HG02759 (cell line): ENCODE data around the gene ATOH8.
A peak's percentile ranks its signal among the peaks of the same experiment; 100 is the strongest.
"Not testable (repeated sequence)": the region's sequence is repeated elsewhere in the genome, so short reads cannot be mapped to it uniquely, and the experiment has no call there.

Source experiments
- ATAC-seq: cut with Tn5 transposase; IDR thresholded peaks from one replicate; pipeline ENCODE4 v1.9.1; 2021; ENCODE audit warnings: mild to moderate bottlenecking, moderate library complexity; ENCODE audit not compliant: unreplicated experiment

ATOH8 gene

GRCh38 chr2:85753525-85754312 lies at the start of gene ATOH8:
Gene ATOH8 (plus strand): TSS chr2:85753991. CDS start chr2:85754190, 199 bp downstream.
- ATAC-seq, result no peak

GRCh38 chr2:85704038-85704437 lies 49.8 kb upstream of the ATOH8 start:
- no peak for ATAC-seq

- ATAC-seq, result peak; percentile 74
Measured at GRCh38 chr2:85704800-85705679, 48.8 kb upstream of the ATOH8 start.

- no peak for ATAC-seq
Measured at GRCh38 chr2:85705680-85706039, 48.1 kb upstream of the ATOH8 start.

GRCh38 chr2:85706063-85706462 lies 47.7 kb upstream of the ATOH8 start:
- ATAC-seq, result no peak

GRCh38 chr2:85706599-85707296 lies 47.0 kb upstream of the ATOH8 start:
- ATAC-seq, result no peak

GRCh38 chr2:85707304-85707703 lies 46.5 kb upstream of the ATOH8 start:
- ATAC-seq, result peak; percentile 68

GRCh38 chr2:85708641-85709040 lies 45.1 kb upstream of the ATOH8 start:
- no peak for ATAC-seq

GRCh38 chr2:85709401-85709811 lies 44.4 kb upstream of the ATOH8 start:
- no peak for ATAC-seq

- no peak for ATAC-seq
Measured at GRCh38 chr2:85710687-85711577, 42.9 kb upstream of the ATOH8 start.

GRCh38 chr2:85711578-85712060 lies 42.2 kb upstream of the ATOH8 start:
- no peak for ATAC-seq

GRCh38 chr2:85712336-85712735 lies 41.5 kb upstream of the ATOH8 start:
- ATAC-seq, result no peak

- no peak for ATAC-seq
Measured at GRCh38 chr2:85712849-85713612, 40.8 kb upstream of the ATOH8 start.

- no peak for ATAC-seq
Measured at GRCh38 chr2:85713836-85714235, 40.0 kb upstream of the ATOH8 start.

GRCh38 chr2:85714421-85714820 lies 39.4 kb upstream of the ATOH8 start:
- not testable (repeated sequence) for ATAC-seq

GRCh38 chr2:85714841-85715240 lies 39.0 kb upstream of the ATOH8 start:
- no peak for ATAC-seq

- no peak for ATAC-seq
Measured at GRCh38 chr2:85716346-85716914, 37.4 kb upstream of the ATOH8 start.

- ATAC-seq, result no peak
Measured at GRCh38 chr2:85717308-85718008, 36.3 kb upstream of the ATOH8 start.

- no peak for ATAC-seq
Measured at GRCh38 chr2:85718009-85718391, 35.8 kb upstream of the ATOH8 start.
